Measurements from ENCODE around the gene CAP2.

DNA sequence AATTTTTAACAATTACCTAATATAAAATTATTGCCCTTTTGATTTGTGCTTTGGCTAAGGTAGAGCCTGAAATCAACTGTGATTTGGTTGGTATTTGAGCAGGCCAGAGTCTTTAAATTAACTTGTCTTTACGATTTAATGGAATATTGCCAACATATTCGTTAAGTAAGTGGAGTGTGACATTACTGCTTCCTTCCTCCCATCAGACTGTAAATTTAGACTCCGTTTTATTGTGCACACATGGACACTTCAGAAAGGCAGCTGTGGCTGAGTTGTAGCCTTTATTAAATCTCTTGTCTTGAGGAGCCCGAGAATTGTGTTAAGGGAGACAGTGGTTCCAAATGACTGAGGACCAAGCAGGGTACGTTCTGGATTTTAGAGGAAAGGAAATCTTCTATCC lies 57.4 kb downstream of the CAP2 start:
- TF ChIP-seq, protein P1, sequence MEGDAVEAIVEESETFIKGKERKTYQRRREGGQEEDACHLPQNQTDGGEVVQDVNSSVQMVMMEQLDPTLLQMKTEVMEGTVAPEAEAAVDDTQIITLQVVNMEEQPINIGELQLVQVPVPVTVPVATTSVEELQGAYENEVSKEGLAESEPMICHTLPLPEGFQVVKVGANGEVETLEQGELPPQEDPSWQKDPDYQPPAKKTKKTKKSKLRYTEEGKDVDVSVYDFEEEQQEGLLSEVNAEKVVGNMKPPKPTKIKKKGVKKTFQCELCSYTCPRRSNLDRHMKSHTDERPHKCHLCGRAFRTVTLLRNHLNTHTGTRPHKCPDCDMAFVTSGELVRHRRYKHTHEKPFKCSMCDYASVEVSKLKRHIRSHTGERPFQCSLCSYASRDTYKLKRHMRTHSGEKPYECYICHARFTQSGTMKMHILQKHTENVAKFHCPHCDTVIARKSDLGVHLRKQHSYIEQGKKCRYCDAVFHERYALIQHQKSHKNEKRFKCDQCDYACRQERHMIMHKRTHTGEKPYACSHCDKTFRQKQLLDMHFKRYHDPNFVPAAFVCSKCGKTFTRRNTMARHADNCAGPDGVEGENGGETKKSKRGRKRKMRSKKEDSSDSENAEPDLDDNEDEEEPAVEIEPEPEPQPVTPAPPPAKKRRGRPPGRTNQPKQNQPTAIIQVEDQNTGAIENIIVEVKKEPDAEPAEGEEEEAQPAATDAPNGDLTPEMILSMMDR (IDR thresholded peaks at IDR 0.05), result no peak
- TF ChIP-seq POLR2A (IDR thresholded peaks at IDR 0.05), result no peak
